Stomach (tissue), 9 donors: ENCODE results near the gene GJB6. TPM values are rescaled to one million over a fixed set of nuclear protein-coding genes. Genes with fewer than 3 reads are reported as not detected.
A peak's percentile ranks its signal among the peaks of the same experiment; 100 is the strongest.

Experiments used
- DNase-seq, 2 donors: peaks; one replicate each; pipeline versions ENCODE4 v3.0.0 to v3.0.0-alpha.2; 2013 to 2019
- H3K27ac ChIP-seq, 5 donors: fragments of 200-600 bp in 4 of 5; sonication (generic) in 4 of 5; one replicate each; pipeline ENCODE4 v1.5.1; 2013 to 2019; ENCODE audit warnings: mild to moderate bottlenecking in 1 of 5, moderate library complexity in 1 of 5
- H3K27me3 ChIP-seq, 3 donors: fragments of 200-600 bp; sonication (generic); one replicate each; pipeline ENCODE4 v1.5.1; 2017 to 2019; ENCODE audit warnings: mixed run types in 1 of 3
- H3K36me3 ChIP-seq, 4 donors: fragments of 200-600 bp; sonication (generic); 1 replicate in 3 of 4; 2 replicates in 1 of 4; pipeline ENCODE4 v1.5.1; 2016 to 2019
- H3K4me1 ChIP-seq, 4 donors: fragments of 200-600 bp; sonication (generic); one replicate each; pipeline ENCODE4 v1.5.1; 2016 to 2019
- H3K4me3 ChIP-seq, 4 donors: fragments of 200-600 bp; sonication (generic) in 3 of 4; one replicate each; pipeline ENCODE4 v1.5.1; 2016 to 2019; ENCODE audit warnings: mild to moderate bottlenecking in 1 of 4
- H3K9me3 ChIP-seq, 4 donors: fragments of 200-600 bp; sonication (generic); one replicate each; pipeline ENCODE4 v1.5.1; 2016 to 2019
- EP300 ChIP-seq: sonication (generic); formaldehyde crosslinking; IDR thresholded peaks from one replicate; pipeline ENCODE4 v1.6.1; 2017; ENCODE audit warnings: antibody characterized with exemption
- POLR2A ChIP-seq, 4 donors: fragments of 450-650 bp; IDR thresholded peaks; one replicate each; pipeline ENCODE4 v1.6.1; 2016; ENCODE audit warnings: antibody characterized with exemption in 4 of 4, control low read depth in 2 of 4, mild to moderate bottlenecking in 1 of 4, moderate library complexity in 1 of 4
- POLR2AphosphoS5 ChIP-seq, 3 donors: sonication (generic); formaldehyde crosslinking; IDR thresholded peaks; one replicate each; pipeline ENCODE4 v1.6.1; 2016; ENCODE audit warnings: antibody characterized with exemption in 3 of 3
- WGBS, 5 donors: extraction: QIAGEN DNeasy Blood & Tissue Kit in 3 of 5; methylation state at CpG; one replicate each; pipeline versions ENCODE4 v1.1.5 to v1.1.7; 2013 to 2018; 5-methylcytosine and 5-hydroxymethylcytosine counted together
- intact Hi-C: fragments of 100-400 bp; cut with DNase I; formaldehyde crosslinking; loops from one replicate; pipeline ENCODE4 v1.15.1; 2023; ENCODE audit warnings: low total_unique reads
- polyA plus RNA-seq, 3 donors: library from polyadenylated mRNA; stranded (reverse); fragments of 200-250 nt; gene quantifications; one replicate each; pipeline ENCODE4 v1.2.3, GENCODE V29; 2013
- total RNA-seq, 5 donors: library from RNA; depleted of rRNA; stranded (reverse); fragments of >200 nt; gene quantifications; one replicate each; pipeline versions ENCODE4 v1.1.0 to v1.2.3, GENCODE V29; 2014 to 2016
- TF ChIP-seq, protein P1 (sequence below), 7 experiments: fragments of 450-650 bp in 4 of 7; fragments of 200-600 bp in 3 of 7; sonication (generic) in 3 of 7; IDR thresholded peaks; one replicate each; pipeline ENCODE4 v1.5.1; 2016 to 2019; ENCODE audit warnings: antibody characterized with exemption in 7 of 7, control low read depth in 2 of 7, mild to moderate bottlenecking in 1 of 7
- donor health status: healthy with polysubstance abuse.
- donor health status: Bipolar disorder and iron deficiency.
- donor health status: healthy.

The GJB6 gene
- total and polyA plus RNA-seq, 8 donors: 0.73 to 41.6 (median 1.5) TPM; not detected in 5

DNA sequence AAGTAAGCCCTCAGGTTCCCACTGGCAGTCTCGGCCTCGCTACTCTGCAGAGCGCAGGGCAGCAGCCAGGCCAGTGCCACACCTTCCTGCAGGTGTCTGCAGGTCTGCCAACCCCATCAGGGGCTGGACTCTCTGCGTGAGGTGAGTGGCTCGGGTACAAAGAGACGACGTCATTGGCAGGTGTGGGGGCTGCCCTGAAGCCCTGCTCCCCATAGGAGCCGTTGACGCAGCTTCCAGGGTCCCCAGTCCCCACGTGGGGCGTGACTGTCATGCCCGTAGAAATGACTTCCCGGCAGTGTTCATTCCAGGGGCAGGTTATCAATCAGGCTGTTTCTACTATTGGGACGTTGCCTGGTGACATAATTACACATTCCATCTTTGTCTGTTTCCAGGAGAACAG, 15.3 kb upstream of the GJB6 start:
- Histone ChIP-seq H3K4me1 (no peaks in the 10 kb centered on the region), H3K4me3 (no peak overlapping the region), H3K36me3 (no peaks in the 10 kb centered on the region), H3K27ac (no peak overlapping the region), H3K9me3 (no peaks in the 10 kb centered on the region), H3K27me3 (peaks cover 0 to 1% (median 0%) of the 10 kb centered on the region in 3 donors)
- WGBS, 5 donors: 28 to 39% (median 31%) methylated on average over 12 to 14 of the region's 14 CpGs
- peak in 1 of 2 donors; percentile 54 for DNase-seq
- no peak for TF ChIP-seq EP300
- intact Hi-C loops: no loop called here

DNA sequence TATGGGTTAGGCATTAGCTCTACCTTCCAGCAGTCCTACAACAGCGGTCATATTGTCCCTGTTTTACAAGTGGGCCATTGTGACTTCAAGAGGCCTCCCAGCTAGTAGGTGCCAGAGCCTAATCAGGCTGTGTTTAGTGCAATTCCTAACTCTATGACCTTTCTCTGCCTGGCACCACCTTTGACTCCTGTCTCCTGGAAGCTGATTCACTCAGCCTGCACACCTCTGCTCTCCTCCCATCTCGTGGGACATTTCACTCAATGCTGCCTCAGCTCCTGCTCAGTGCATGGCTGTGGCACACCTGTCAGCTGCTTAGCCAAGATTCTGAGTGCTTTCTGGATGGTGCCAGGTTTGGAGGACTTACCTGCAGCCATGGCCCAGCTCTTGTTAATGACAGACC, 9.5 kb upstream of the GJB6 start:
- TF ChIP-seq POLR2A (IDR thresholded peaks at IDR 0.05) (no peak), EP300 (no peak), POLR2AphosphoS5 (IDR thresholded peaks at IDR 0.05) (no peak)
- TF ChIP-seq, protein P1, sequence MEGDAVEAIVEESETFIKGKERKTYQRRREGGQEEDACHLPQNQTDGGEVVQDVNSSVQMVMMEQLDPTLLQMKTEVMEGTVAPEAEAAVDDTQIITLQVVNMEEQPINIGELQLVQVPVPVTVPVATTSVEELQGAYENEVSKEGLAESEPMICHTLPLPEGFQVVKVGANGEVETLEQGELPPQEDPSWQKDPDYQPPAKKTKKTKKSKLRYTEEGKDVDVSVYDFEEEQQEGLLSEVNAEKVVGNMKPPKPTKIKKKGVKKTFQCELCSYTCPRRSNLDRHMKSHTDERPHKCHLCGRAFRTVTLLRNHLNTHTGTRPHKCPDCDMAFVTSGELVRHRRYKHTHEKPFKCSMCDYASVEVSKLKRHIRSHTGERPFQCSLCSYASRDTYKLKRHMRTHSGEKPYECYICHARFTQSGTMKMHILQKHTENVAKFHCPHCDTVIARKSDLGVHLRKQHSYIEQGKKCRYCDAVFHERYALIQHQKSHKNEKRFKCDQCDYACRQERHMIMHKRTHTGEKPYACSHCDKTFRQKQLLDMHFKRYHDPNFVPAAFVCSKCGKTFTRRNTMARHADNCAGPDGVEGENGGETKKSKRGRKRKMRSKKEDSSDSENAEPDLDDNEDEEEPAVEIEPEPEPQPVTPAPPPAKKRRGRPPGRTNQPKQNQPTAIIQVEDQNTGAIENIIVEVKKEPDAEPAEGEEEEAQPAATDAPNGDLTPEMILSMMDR (IDR thresholded peaks at IDR 0.05): no peak
- no peak overlapping the region for H3K27ac ChIP-seq
- no peak for DNase-seq

DNA sequence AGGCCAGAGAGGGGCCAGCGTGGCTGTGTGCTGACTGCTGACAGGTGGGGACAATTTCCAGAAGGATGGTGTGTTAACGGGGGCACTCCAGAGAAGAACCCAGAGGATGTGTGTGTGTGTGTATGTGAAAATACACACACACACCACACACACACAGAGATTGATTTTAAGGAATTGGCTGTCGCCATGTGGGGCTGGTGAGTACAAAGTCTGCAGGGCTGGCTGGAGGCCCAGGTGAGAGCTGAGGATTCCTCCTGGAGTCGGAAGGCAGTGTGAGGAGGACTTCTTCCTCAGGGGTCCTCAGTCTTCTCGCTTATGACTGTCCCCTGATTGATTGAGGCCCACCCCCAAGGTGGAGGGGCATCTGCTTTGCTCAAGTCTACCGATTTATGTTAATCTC, 7.6 kb upstream of the GJB6 start:
- DNase-seq: peak in 1 of 2 donors; percentile 28
- Histone ChIP-seq H3K27ac (no peak overlapping the region), H3K27me3 (peaks cover 0 to 39% (median 0%) of the 10 kb centered on the region in 3 donors), H3K9me3 (no peaks in the 10 kb centered on the region), H3K4me1 (no peaks in the 10 kb centered on the region), H3K4me3 (no peak overlapping the region), H3K36me3 (no peaks in the 10 kb centered on the region)
- no peak for TF ChIP-seq POLR2A (IDR thresholded peaks at IDR 0.05)
- TF ChIP-seq POLR2AphosphoS5 (IDR thresholded peaks at IDR 0.05): no peak
- TF ChIP-seq, protein P1 (IDR thresholded peaks at IDR 0.05): no peak
- 73 to 86% (median 78%) methylated on average over 6 of the region's 6 CpGs for WGBS, 5 donors
- intact Hi-C loops: no loop called here

More for the DNA sequence above, 9.5 kb upstream of the GJB6 start:
- no peak overlapping the region for H3K4me3 ChIP-seq
- H3K36me3 ChIP-seq: no peaks in the 10 kb centered on the region
- intact Hi-C loops: no loop called here
- 46 to 83% (median 59%) methylated on average over 2 of the region's 2 CpGs for WGBS, 5 donors
- no peaks in the 10 kb centered on the region for H3K4me1 ChIP-seq
- H3K9me3 ChIP-seq: no peaks in the 10 kb centered on the region
- H3K27me3 ChIP-seq: peaks cover 0 to 36% (median 0%) of the 10 kb centered on the region in 3 donors

DNA sequence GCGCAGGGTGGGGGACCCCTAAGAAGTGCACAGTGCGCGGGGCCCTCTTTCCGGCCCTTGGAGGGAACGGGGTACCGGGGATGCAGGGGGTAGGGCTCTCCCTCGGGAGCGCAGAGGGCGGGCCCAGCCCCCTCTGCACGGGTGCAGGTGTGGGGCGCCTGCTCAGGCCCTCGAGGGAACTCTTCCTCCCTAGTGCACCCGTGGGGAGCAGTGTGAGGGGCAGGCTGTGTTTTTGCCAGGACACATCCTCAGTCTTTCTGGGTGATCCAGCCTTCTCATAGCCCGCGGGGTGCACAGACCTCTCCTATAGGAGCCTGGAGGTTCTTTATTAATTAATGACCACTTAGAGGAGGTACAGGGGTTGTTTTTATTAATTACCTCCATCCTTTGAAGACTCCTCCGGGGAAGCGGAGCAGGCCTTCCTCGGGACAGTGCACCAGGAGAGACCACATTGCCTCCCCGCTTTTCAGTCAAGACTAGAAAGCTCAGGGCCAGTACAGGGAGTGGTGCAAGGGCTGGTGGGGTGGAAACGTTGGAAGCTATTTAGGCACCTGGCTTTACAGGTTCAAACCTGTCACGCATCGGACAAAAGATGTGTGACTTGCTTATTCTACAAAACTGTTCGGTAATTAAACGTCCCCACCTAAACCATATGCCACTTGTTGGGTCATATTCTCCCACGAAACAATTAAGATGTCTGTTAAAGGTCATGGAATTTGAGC, 598 bp upstream of the GJB6 start:
- intact Hi-C loops: no loop called here
- H3K27ac ChIP-seq: no peak overlapping the region
- H3K36me3 ChIP-seq: no peaks in the 10 kb centered on the region
- WGBS, 5 donors: 38 to 81% (median 46%) methylated on average over 12 to 25 of the region's 25 CpGs
- DNase-seq: no peak
- peaks cover 10 to 18% (median 16%) of the 10 kb centered on the region in 4 donors for H3K4me1 ChIP-seq
- H3K4me3 ChIP-seq: peak overlapping the region; percentile 33 to 58 (median 40)
- H3K27me3 ChIP-seq: peaks cover 9 to 63% (median 31%) of the 10 kb centered on the region in 3 donors
- TF ChIP-seq, protein P1 (IDR thresholded peaks at IDR 0.05): no peak
- no peak for TF ChIP-seq EP300
- no peaks in the 10 kb centered on the region for H3K9me3 ChIP-seq
